ENCODE data around the gene PLEKHG3.

Gene PLEKHG3

DNA sequence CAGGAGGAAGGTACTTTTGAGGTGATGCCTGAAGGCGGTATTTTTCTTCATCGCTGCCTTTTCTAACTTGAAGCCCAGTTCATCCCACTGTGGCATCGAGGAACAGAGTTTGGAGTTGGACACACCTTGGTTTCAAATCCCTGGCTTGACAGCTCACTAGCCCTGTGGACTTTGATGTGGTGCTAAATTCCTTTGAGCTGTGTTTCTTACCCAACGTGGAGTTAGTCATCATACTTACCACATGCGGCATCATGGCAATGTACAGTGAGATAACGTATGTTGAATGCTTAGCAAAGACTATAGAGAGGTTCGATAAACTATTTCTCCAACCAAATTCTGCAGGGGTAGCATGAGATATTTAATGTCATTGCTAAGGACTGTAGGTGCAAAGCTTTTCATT lies 3.4 kb downstream of the PLEKHG3 start:
- no peak overlapping the region for H3K9ac ChIP-seq (ENCODE audit: low read depth, low read length)
- no peaks in the 10 kb centered on the region for H3K9me3 ChIP-seq (ENCODE audit: control insufficient read depth, insufficient read depth, low read length)
- H3K27ac ChIP-seq (ENCODE audit: low read depth, low read length) = peak overlapping the region; percentile 59
- H3K4me1 ChIP-seq (ENCODE audit: control insufficient read depth, insufficient read depth, low read length) = peaks cover 50% of the 10 kb centered on the region
- peaks cover 5% of the 10 kb centered on the region; the same call in 1 of the 2 replicates for H3K27me3 ChIP-seq (ENCODE audit: control insufficient read depth, insufficient read depth, low read length)
- peak overlapping the region; percentile 52 for H3K4me3 ChIP-seq (ENCODE audit: low read depth, low read length)
- H3K36me3 ChIP-seq (ENCODE audit: control insufficient read depth, insufficient read depth, low read length) = 0 out of 2 replicates have a peak, but pooled peaks cover 3% of the 10 kb centered on the region

DNA sequence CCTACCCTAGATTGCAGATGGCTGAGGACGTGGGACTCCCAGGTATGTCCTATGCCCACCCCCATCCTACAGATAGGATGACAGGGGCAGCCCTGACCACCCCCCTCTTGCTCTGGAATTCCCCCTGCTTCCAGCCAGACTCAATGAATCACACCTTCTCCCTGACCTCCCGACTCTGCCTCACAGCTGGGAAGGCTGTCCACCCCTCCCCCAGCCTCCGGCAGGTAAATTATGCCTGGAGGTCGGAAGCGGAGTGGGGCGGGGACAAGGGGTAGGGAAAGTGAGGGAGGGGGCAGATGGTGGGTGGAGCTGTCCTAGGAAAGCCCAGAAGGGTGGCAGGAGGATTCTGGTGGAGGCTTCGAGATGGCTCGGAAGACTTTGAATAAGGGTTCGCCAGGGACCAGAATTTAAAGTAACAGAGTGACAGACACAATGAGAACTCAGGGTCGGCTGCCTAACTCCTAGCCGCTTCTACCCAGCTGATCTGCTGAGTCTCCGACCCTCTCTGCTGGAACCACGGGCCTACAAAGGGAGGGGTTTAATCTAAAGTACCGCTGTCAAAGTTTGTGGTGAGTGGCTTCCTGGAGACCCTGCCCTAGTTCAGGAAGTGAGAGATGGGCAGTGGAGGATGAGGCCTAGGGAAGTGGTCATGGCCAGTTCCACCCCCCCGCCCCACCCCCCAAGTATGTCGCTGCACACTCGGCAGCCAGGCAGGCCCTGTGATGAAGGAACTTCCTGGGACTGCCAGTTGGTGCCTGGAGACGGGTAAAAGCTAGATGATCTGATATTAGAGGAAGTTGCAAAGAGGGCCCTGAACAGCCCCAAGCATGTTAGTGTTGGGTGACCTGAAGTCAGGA lies 4.2 kb downstream of the PLEKHG3 start:
- Histone ChIP-seq H3K27me3 (ENCODE audit: control insufficient read depth, insufficient read depth, low read length) (peaks cover 5% of the 10 kb centered on the region; the same call in 1 of the 2 replicates), H3K4me1 (ENCODE audit: control insufficient read depth, insufficient read depth, low read length) (peaks cover 46% of the 10 kb centered on the region), H3K36me3 (ENCODE audit: control insufficient read depth, insufficient read depth, low read length) (0 out of 2 replicates have a peak, but pooled peaks cover 3% of the 10 kb centered on the region), H3K9ac (ENCODE audit: low read depth, low read length) (no peak overlapping the region), H3K9me3 (ENCODE audit: control insufficient read depth, insufficient read depth, low read length) (peaks cover 1% of the 10 kb centered on the region; the same call in 1 of the 2 replicates), H3K4me3 (ENCODE audit: low read depth, low read length) (peak overlapping the region; percentile 52), H3K27ac (ENCODE audit: low read depth, low read length) (peak overlapping the region; percentile 63)

DNA sequence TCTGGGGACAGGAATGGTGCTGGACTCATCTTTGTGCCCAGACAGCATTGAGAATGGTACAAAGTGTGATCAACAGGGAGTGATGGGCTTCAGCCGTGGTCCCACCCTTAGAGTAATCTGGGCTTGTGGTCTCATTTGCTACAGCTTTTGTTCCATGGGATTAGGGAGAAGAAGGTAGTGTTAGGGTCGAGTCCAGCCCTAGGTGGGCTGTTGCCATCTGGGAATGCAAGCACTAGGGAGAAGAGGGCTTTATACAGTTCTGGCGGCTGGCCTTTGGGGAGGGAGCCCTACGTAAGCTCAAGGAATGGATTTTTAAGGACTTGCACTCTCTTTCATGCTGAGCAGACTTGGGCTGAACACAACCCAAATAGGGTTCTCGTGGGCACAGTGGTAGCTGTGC lies 4.9 kb downstream of the PLEKHG3 start:
- Histone ChIP-seq H3K27ac (ENCODE audit: low read depth, low read length) (no peak overlapping the region), H3K4me3 (ENCODE audit: low read depth, low read length) (peak overlapping the region; percentile 52; the same call in 1 of the 2 replicates), H3K9me3 (ENCODE audit: control insufficient read depth, insufficient read depth, low read length) (peaks cover 5% of the 10 kb centered on the region; the same call in 1 of the 2 replicates), H3K4me1 (ENCODE audit: control insufficient read depth, insufficient read depth, low read length) (peaks cover 46% of the 10 kb centered on the region), H3K36me3 (ENCODE audit: control insufficient read depth, insufficient read depth, low read length) (0 out of 2 replicates have a peak, but pooled peaks cover 3% of the 10 kb centered on the region), H3K9ac (ENCODE audit: low read depth, low read length) (no peak overlapping the region), H3K27me3 (ENCODE audit: control insufficient read depth, insufficient read depth, low read length) (peaks cover 9% of the 10 kb centered on the region)

DNA sequence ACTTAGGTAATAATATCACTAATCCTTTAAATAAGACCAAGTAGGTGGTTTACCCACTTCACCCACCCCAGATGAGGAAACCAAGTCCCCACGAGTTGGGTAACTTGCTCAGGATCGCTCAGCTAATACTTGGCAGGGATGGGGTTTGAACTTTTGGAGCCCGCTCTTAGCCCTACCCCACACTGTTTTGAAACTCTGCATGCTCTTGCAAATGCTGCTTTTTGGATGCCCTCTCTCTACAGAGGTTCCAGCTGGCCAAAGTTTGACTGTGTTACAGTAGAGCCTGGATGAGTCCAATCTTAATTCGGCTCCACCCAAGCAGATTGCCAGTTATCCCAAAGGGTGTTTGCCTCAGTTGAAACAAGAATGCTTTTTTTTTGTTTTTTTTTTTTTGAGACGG lies 6.8 kb downstream of the PLEKHG3 start:
- Histone ChIP-seq H3K9me3 (ENCODE audit: control insufficient read depth, insufficient read depth, low read length) (peaks cover 5% of the 10 kb centered on the region; the same call in 1 of the 2 replicates), H3K36me3 (ENCODE audit: control insufficient read depth, insufficient read depth, low read length) (0 out of 2 replicates have a peak, but pooled peaks cover 3% of the 10 kb centered on the region), H3K27me3 (ENCODE audit: control insufficient read depth, insufficient read depth, low read length) (peaks cover 7% of the 10 kb centered on the region), H3K27ac (ENCODE audit: low read depth, low read length) (no peak overlapping the region), H3K4me3 (ENCODE audit: low read depth, low read length) (no peak overlapping the region), H3K4me1 (ENCODE audit: control insufficient read depth, insufficient read depth, low read length) (peaks cover 52% of the 10 kb centered on the region), H3K9ac (ENCODE audit: low read depth, low read length) (no peak overlapping the region)

DNA sequence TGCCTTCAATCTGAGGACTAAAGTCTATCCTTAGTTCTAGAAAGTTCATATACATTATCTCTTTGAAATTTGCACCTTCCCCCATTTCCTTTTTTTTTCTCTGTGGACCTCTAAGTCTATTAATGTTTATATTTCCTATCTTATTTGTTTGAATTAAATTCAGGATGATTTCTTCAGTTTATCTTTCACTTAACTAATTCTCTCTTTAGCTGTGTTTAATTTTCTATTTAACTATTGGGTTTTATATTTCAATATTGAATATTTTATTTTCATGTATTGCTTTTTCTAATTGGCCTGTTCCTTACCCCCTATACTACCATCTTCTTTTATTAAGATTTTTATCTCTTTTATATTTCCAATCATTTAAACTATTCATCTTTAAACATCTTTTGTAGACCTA lies 9.5 kb downstream of the PLEKHG3 start:
- H3K27ac ChIP-seq (ENCODE audit: low read depth, low read length) = no peak overlapping the region
- H3K9me3 ChIP-seq (ENCODE audit: control insufficient read depth, insufficient read depth, low read length) = peaks cover 5% of the 10 kb centered on the region; the same call in 1 of the 2 replicates
- H3K4me1 ChIP-seq (ENCODE audit: control insufficient read depth, insufficient read depth, low read length) = peaks cover 54% of the 10 kb centered on the region
- no peak overlapping the region for H3K9ac ChIP-seq (ENCODE audit: low read depth, low read length)
- no peak overlapping the region for H3K4me3 ChIP-seq (ENCODE audit: low read depth, low read length)
- peaks cover 7% of the 10 kb centered on the region; the same call in 1 of the 2 replicates for H3K27me3 ChIP-seq (ENCODE audit: control insufficient read depth, insufficient read depth, low read length)
- 0 out of 2 replicates have a peak, but pooled peaks cover 3% of the 10 kb centered on the region for H3K36me3 ChIP-seq (ENCODE audit: control insufficient read depth, insufficient read depth, low read length)

DNA sequence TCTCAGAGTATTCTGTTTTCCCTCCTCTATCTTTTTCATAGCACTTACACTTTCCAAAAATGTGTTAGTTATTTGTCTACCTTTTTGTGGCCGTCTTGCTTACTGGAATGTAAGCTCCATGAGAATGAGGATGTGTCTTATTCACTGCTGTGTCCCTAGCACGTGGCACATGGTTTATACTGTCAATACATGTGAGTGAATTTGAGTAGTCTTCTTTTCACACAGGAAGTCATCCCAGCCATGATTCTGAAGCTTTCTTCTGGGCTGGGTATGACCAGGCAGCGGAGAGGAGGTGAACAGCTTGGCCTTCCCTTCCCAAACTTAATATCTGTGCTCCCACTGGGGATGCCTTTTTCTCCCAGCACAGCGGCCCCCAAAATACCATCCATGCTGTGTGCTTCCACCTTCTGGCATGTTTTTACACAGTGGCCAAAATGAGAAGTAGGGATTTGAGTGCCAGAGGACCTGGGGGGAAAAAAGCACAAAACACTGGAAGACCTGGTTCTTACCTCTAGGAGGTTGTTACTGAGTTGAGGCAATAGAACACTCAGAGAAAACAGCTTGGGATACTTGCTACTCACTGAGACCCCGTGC lies 10.3 kb downstream of the PLEKHG3 start:
- Histone ChIP-seq H3K27me3 (ENCODE audit: control insufficient read depth, insufficient read depth, low read length) (peaks cover 7% of the 10 kb centered on the region; the same call in 1 of the 2 replicates), H3K36me3 (ENCODE audit: control insufficient read depth, insufficient read depth, low read length) (0 out of 2 replicates have a peak, but pooled peaks cover 3% of the 10 kb centered on the region), H3K9ac (ENCODE audit: low read depth, low read length) (no peak overlapping the region), H3K27ac (ENCODE audit: low read depth, low read length) (no peak overlapping the region), H3K4me3 (ENCODE audit: low read depth, low read length) (no peak overlapping the region), H3K4me1 (ENCODE audit: control insufficient read depth, insufficient read depth, low read length) (peaks cover 54% of the 10 kb centered on the region), H3K9me3 (ENCODE audit: control insufficient read depth, insufficient read depth, low read length) (peaks cover 5% of the 10 kb centered on the region; the same call in 1 of the 2 replicates)

DNA sequence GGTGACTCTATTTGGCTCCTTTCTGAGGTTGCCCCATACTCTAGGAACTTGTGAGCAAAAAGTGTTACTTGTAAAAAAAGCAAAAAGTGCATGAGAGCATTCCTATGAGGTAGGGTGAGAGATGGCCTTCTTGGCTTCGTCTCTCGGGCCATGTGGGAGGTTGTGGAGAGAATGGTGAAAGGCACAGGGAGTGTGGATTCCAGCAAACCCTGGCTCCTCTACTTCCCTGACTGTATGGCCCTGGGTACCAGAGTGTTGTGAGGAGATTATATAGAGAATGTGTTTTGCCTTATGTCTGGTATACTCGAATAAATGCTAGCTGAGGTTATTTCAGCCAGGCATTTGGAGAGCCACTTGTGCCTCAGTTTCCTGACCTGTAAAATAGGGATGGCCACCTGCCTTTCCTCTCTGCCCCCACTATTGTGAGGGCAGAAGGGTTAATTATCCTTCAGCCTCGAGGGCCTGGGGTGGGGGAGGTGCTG lies 11.0 kb downstream of the PLEKHG3 start:
- Histone ChIP-seq H3K9ac (ENCODE audit: low read depth, low read length) (no peak overlapping the region), H3K4me1 (ENCODE audit: control insufficient read depth, insufficient read depth, low read length) (peaks cover 56% of the 10 kb centered on the region), H3K36me3 (ENCODE audit: control insufficient read depth, insufficient read depth, low read length) (no peaks in the 10 kb centered on the region), H3K9me3 (ENCODE audit: control insufficient read depth, insufficient read depth, low read length) (peaks cover 5% of the 10 kb centered on the region; the same call in 1 of the 2 replicates), H3K4me3 (ENCODE audit: low read depth, low read length) (peak overlapping the region; percentile 50; the same call in 1 of the 2 replicates), H3K27me3 (ENCODE audit: control insufficient read depth, insufficient read depth, low read length) (peaks cover 7% of the 10 kb centered on the region; the same call in 1 of the 2 replicates), H3K27ac (ENCODE audit: low read depth, low read length) (peak overlapping the region; percentile 80)

DNA sequence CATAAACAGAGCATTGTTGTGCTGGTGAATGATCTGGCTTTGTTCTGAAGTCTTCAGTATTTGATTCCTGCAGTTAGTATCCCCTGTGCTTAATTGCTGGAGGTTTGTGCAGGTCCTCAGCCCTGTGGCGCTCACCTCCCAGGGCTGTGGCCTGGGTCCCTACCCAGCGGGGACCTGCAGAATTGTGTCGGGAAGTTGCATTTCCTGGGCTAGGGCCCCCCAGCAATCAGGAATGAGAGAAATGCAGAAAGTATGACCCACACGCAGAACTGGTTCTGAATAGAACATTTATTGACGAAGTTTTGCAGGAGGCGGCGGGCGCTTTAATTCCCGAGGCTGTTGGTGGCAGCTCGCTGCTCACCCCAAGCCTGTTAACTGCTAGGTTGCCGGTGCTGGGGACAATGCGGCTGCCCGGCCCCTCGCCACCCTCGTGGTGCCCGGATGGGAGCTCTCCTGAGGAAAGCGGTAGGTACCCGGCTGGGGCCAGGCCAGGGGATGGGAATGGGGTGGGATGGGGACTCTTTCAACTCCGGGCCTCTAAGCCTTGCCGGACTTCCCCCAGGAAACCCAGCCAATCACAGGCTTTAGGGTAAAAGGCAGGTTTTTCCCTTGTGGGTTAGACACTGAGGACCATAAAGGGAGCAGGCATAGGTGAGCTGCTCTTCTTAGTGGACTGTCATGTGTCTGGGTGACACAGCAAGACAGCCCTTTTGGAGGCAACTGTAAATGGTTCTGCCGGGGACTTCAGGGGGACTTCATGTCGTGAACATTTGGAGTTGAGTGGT lies 11.6 kb downstream of the PLEKHG3 start:
- peak overlapping the region; percentile 50 for H3K4me3 ChIP-seq (ENCODE audit: low read depth, low read length)
- no peaks in the 10 kb centered on the region for H3K36me3 ChIP-seq (ENCODE audit: control insufficient read depth, insufficient read depth, low read length)
- peaks cover 5% of the 10 kb centered on the region; the same call in 1 of the 2 replicates for H3K9me3 ChIP-seq (ENCODE audit: control insufficient read depth, insufficient read depth, low read length)
- H3K27me3 ChIP-seq (ENCODE audit: control insufficient read depth, insufficient read depth, low read length) = peaks cover 7% of the 10 kb centered on the region; the same call in 1 of the 2 replicates
- peaks cover 62% of the 10 kb centered on the region for H3K4me1 ChIP-seq (ENCODE audit: control insufficient read depth, insufficient read depth, low read length)
- H3K9ac ChIP-seq (ENCODE audit: low read depth, low read length) = no peak overlapping the region
- H3K27ac ChIP-seq (ENCODE audit: low read depth, low read length) = peak overlapping the region; percentile 80

DNA sequence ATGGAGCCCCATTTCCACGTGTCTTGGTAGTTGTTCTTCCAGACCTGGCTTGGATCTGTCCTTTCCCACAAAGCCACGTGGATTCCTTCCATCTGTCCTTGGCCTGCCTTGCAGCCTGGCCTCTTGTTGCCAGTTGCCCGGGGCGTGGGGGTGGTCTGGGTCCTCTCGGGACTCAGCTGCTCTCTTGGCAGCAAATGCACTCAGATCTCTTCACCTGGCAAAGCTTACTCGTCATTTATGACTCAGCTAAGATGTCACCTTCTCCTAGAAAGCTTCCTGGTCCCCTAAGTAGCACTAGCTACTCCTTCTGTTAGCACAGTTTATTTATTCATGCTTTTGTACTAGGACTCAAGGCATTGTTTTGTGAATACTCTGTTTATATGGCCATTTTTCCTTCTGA lies 13.6 kb downstream of the PLEKHG3 start:
- H3K9me3 ChIP-seq (ENCODE audit: control insufficient read depth, insufficient read depth, low read length) = peaks cover 5% of the 10 kb centered on the region; the same call in 1 of the 2 replicates
- H3K4me3 ChIP-seq (ENCODE audit: low read depth, low read length) = no peak overlapping the region
- no peak overlapping the region for H3K9ac ChIP-seq (ENCODE audit: low read depth, low read length)
- H3K36me3 ChIP-seq (ENCODE audit: control insufficient read depth, insufficient read depth, low read length) = no peaks in the 10 kb centered on the region
- peaks cover 78% of the 10 kb centered on the region for H3K4me1 ChIP-seq (ENCODE audit: control insufficient read depth, insufficient read depth, low read length)
- peaks cover 7% of the 10 kb centered on the region; the same call in 1 of the 2 replicates for H3K27me3 ChIP-seq (ENCODE audit: control insufficient read depth, insufficient read depth, low read length)
- no peak overlapping the region for H3K27ac ChIP-seq (ENCODE audit: low read depth, low read length)

DNA sequence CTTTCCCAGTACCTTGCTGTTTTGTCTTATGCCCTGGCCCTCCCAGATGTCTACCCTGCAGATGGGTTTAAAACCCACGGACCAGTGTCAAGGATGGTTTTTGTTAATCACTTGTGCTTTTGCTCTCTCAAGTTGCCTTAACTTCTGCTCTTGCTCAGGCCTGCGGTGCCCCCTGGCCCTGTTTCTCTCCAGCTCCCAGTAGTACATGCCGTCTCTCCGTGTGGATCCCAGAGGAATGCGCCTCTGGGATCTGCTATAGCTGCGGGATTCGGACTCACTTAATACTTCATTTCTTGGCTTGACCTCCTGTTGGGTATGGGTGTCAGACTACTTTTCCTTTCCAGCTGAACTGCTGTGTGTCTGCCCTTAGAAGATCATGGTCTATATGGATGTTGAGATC lies 14.5 kb downstream of the PLEKHG3 start:
- Histone ChIP-seq H3K27ac (ENCODE audit: low read depth, low read length) (no peak overlapping the region), H3K9me3 (ENCODE audit: control insufficient read depth, insufficient read depth, low read length) (no peaks in the 10 kb centered on the region), H3K36me3 (ENCODE audit: control insufficient read depth, insufficient read depth, low read length) (no peaks in the 10 kb centered on the region), H3K4me3 (ENCODE audit: low read depth, low read length) (no peak overlapping the region), H3K27me3 (ENCODE audit: control insufficient read depth, insufficient read depth, low read length) (peaks cover 7% of the 10 kb centered on the region; the same call in 1 of the 2 replicates), H3K4me1 (ENCODE audit: control insufficient read depth, insufficient read depth, low read length) (peaks cover 79% of the 10 kb centered on the region), H3K9ac (ENCODE audit: low read depth, low read length) (no peak overlapping the region)
